ENCODE results near the gene GJD2.

Gene GJD2

DNA sequence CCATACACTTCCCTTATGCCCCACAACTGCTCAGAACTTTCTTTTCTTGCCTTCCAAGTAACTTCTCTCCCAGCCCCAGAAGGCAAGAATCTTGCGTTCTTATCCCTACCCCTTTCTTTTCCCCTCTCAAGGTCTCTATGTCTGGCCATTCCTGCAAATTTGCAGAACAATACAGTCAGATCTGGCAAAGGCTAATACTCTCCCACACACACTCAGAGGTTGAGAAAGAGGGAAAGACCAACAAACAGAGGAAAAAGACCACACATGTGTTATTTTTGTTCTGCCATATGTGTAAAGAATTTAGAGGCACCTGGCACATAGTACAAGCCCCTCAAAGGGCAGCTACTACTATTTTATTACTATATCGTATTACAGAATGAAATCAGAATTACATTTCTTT lies 25.7 kb downstream of the GJD2 start:
- no peak for DNase-seq (ENCODE audit: extremely low spot score, insufficient read length, low read depth)
- no peak for FAIRE-seq

DNA sequence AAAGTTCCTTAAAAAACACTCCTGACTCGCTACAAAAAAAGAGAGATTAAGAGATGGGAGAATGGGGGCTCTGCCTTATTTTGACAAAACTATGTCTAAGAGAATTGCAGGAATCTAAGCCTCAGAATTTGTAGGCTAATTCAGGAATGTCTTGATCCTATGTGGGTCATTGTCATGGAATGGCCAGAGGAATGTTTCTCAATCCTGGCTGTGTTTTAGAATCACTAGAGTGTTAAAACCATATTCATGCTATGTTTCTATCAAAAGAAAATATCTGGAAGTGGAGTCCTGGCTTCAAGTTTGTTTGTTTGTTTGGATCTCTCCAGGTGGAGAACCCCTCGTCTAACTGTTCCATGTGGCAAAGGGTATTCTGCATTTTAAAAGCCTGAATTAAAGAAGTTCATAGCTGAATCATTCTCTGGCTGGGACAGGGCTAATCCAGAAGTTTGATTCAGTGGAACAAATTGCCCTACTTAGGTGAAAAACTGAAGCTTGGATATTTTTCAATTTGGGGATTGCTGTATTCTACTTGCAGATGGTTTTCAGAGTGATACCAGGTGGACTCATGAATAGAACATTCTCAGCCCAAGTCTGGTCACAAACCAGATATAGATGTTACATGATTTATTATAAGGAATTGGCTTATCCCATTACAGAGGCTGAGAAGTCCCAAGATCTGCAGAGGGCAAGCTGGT lies 28.2 kb downstream of the GJD2 start:
- DNase-seq (ENCODE audit: extremely low spot score, insufficient read length, low read depth) (no peak), FAIRE-seq (no peak)

DNA sequence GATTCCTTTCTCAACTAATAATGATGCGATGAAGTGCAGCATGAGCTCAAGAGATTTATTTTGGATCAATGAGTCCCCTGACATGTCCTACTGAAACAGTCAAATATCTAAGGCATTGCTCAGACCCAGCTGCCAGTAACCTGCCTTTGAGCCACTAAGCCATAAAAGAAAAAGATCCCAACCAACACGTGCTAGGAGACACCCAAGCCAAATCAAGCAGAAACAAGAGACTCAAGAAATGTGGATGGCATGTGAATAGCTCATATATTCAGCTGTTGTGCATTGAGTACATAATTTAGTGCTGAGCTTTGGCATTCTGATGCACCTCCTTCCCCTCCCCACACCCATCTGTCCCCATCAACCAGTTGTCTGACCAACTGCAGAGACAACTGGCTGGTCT lies 29.2 kb downstream of the GJD2 start:
- DNase-seq (ENCODE audit: extremely low spot score, insufficient read length, low read depth) (no peak), FAIRE-seq (no peak)

DNA sequence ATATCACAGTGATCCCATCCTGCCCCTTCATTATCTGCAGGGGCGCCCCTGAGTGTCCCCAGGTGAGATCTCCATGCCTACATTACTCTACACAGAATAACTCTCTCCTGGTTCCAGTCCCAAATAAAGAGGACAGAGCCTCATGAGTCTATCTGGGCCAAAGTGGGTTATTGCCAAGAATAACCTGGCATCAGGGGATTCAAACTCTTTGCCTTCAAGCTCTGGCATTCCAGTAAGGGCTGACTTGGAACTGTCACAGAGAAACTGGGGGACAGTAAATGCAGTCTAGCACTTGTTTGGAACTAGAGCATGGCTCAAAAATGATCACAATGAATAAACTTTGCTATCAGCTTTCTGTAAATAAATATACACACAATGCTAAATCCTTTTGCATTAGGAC lies 30.3 kb downstream of the GJD2 start:
- no peak for DNase-seq (ENCODE audit: extremely low spot score, insufficient read length, low read depth)
- FAIRE-seq, result no peak

DNA sequence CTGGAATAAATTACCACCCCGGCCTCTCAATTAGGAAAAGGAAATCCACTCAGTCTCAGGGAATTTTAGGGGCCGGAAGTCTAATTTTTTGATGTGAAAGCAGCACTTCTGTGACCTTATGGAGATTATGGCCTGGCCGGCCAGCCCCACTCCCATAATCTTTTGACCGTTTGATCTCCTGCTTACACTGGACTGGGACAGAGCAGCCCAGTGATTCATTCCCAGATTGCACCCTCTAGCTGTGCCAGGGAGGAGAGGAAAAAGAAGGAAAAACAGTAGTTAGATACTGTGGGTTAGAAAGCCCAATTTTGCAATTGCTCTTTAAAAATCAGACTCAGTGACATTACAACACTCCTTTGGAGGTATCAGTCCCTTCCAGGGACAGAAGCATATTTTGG lies 32.4 kb downstream of the GJD2 start:
- DNase-seq (ENCODE audit: extremely low spot score, insufficient read length, low read depth) (no peak), FAIRE-seq (no peak)

DNA sequence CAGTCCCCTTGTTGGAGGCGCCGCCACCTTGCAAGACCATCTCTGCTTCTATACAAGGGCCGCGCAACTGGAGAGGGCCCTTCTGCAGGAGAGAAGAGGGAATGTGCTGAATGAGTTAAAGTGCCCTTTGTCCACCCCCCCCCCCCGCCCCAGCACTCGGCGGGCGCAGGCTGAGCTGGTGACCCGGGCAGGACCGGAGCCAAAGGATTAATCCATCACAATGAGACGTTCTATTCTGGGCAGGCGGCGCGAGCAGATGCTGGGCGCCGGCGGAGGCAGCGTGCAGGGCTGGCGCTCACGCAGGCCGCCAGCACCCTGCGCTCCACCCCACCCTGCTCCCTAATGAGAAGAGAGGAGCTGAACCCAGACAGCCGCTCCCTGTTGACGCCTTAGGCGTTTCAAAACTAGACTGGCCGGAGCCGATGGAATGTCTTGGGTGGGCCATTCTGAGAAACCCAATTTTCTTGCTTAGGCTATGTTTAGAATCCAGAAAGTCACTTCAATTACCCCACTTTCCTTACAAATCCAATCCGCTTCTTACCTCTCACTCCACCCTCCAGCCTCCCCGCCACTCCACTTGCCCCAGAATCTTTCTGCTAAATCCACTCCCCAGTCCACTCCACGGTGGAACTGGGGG lies 32.9 kb downstream of the GJD2 start:
- no peak for FAIRE-seq

DNA sequence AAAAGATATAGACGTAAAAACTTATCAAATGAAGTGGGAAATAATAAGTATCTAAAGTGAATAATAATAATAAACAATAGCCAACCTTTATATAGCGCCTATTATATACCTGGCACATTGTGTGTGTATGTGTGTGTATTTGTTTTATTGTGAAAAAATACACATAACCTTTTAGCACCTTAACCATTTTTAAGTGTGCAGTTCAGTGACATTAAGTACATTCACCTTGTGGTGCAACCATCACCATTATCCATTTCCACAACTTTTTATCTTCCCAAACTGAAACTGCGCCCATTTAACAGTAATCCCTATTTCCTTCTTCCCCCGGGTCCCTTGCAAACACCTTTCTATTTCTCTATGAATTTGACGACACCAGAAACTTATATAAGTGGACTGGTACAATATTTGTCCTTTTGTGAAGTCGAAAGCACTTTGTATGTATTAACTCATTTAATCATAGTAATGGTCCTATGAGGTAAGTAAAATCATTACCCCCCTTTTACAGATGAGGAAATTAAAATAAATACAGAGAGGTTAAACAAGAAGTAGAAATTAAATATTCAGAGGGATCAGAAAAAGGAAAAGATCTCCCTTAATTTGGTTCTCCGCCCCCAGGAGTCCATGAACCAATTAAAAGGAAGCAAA lies 33.5 kb downstream of the GJD2 start:
- no peak for DNase-seq (ENCODE audit: extremely low spot score, insufficient read length, low read depth)
- no peak for FAIRE-seq

More for the DNA sequence above, 32.9 kb downstream of the GJD2 start:
- no peak for DNase-seq (ENCODE audit: extremely low spot score, insufficient read length, low read depth)

DNA sequence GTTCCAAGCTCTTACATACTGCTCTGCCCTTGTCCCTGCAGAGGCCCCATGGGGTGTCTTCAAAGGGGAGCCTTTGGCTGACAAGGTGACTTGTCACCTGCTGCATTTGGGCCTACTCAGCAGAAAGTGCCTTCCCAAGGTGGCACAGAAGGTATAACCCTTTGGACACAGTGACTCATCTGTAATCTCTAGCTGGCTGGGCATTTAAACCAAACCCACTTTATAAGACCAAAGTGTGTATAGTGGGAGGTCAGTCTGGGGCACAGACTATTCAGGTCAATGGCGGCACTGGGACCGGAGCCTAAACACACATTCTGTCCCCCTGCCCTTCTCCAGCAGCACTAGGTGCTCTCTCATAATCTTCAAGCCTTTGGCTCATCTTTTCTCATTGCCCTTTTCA lies 35.1 kb downstream of the GJD2 start:
- DNase-seq (ENCODE audit: extremely low spot score, insufficient read length, low read depth) (no peak), FAIRE-seq (no peak)

DNA sequence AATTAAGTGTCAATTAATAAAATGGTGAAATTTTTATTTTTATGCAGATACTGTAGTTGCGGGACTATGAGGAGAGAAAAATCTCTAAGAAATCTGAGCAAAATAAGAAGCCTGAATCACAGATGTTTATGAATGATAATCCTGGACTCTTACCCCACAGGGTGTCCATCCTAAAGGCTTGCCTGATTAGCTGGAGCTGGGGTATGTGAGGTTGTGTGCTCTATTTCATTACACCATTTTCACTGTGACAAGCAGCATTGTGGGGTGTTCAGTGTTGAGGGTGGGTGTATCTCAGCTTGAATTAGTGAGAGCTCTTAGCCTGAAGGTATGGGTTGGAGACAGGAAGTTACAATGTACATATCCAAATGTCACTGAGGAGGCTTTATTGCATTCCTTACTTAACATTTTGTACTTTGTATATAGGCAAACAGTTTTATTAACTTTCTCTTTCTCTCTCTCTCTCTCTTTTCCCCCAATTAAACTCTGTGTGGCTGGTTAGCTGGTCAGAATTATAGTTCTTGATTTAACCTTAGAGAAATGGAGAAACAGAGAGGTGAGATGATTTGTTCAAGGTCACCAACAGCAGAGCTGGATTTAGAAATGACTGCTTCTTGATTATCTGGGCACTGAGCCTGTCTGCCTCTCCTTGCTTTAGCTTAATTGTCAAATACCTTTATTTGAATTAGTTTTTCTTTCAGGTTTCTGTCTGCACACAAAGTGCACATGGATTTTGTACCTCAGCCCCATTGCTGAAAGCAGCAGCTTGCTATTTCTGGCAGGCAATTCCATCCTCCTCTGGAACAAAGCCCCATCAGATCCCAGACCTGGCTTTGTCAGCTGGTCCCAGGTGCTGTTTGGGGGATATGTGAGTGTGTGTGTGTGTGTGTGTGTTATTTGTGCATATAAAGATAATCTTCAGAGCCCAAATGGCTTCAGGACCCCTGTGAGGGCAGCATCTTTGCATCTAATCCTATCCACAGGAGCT lies 35.8 kb downstream of the GJD2 start:
- DNase-seq (ENCODE audit: extremely low spot score, insufficient read length, low read depth) (no peak), FAIRE-seq (no peak)

DNA sequence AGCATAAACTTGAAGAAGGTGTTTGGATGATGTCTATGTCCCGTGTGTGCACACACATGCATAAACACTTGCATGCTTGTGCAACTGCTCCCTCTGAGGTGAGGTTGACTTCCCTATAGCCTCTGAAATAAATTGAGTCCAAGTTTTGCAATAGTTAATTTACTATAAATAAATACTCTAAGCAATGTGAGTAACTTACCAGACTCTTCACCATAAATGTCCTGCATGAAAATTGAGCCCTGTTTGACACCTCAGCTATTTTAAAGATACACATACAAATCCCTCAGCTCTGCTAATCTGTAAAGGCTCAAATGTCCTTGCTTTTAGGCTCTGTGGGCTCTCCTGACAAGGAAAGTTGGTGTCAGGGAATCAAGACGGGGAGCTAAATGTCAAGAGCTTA lies 37.1 kb downstream of the GJD2 start:
- FAIRE-seq (no peak), DNase-seq (ENCODE audit: extremely low spot score, insufficient read length, low read depth) (no peak)

DNA sequence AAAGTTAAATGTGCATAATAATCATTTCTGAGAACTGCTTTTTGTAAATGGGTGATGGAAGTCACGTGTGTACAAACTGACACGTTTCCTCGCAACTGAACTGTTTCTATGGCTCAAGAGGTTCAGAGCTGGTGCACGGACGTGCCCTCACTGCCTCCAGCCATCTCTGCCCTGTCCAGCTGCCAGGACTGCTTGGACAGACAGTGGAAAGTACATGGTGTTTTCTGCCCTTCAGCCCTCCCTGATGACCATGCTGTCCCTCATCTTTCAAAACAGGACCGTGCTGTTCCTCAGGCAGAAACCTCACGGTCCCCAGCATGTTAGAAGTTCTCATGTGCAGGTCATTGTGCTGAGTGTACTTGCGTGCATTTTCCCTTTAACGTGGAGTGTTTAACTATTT lies 38.7 kb downstream of the GJD2 start:
- no peak for FAIRE-seq
- DNase-seq (ENCODE audit: extremely low spot score, insufficient read length, low read depth), result no peak

DNA sequence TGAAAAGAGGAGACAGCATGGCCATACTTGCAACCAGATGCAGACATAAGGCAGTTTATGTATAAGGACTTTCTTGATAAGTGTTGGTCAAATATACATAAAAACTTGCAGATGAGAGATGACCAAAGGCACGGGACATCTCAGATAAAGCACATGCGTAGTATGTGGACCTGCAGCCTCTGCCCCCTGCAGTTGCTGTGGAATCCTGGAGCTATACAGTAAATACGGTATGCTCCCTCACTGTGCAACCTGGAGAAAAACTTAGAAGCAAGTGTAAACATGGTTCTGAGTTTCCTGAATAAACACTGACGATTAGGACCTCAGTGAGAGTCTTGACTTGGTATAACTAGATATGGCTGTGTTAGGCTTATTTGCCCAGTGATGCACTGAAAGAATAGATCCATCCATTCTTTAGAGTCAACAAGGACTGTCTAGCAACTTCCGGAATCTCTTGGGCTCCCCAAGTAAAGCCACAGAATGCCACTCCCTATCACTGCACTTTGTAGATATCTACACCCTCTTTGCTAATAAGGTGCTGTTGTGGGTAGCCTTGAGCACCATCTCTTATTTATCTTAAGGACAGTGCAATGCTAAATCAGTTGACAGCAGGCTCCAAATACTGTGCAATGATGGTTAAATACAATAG lies 40.2 kb downstream of the GJD2 start:
- no peak for DNase-seq (ENCODE audit: extremely low spot score, insufficient read length, low read depth)
- no peak for FAIRE-seq

DNA sequence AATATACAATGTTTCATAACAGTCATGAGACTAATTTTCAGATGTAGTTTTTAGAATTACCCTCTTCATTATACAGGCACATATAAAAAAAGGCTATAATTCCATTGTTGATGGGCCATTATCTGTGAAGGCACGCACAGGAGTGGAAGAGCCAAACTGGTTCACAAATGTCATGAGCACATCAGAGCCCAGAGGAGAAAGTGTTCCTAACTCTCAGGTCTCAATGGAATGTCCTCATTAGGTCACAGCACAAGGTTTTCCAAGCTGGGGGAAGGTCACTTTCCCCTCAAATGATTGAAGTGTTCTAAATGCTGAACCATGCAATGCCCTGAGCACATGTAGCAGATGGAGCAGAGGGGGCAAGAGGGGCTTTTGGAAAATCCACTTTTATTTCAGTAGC lies 41.2 kb downstream of the GJD2 start:
- no peak for FAIRE-seq
- no peak for DNase-seq (ENCODE audit: extremely low spot score, insufficient read length, low read depth)

DNA sequence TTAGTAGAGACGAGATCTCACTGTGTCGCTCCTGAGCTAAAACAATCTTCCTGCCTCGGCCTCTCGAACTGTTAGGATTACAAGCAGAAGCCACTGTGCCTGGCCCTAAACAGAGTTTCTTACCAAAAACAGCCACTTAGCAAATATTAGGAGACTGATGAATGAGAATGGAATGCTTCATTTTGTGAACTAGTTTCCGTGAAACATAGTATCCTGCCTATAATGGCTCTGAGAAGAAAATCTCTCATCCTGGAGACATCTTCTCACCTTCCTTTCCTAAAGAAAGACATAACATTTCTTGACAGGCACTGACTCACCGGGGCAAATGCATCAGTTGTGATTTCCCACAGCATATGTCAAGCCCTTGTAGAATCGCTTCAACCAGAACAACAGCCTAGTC lies 44.9 kb downstream of the GJD2 start:
- DNase-seq (ENCODE audit: extremely low spot score, insufficient read length, low read depth), result no peak
- FAIRE-seq, result no peak

DNA sequence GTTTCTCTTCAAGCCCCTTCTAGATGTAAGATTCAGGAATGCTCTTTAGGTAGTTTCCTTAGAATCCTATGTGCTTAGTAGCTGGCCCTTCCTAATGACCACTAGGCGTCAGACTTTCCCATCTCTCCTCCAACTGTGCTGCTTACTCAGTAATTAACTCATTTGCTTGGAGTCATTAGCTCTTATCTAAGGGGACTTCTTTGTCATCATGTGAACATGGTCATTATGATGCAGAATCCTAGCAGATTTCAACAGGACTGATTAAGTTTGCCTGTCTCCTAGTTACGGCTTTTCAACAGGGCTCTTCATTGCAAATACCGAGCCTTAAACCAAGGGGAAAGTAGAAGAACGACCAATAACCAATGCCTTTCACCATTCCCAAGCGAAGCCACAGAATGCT lies 46.4 kb downstream of the GJD2 start:
- DNase-seq (ENCODE audit: extremely low spot score, insufficient read length, low read depth) (no peak), FAIRE-seq (no peak)

DNA sequence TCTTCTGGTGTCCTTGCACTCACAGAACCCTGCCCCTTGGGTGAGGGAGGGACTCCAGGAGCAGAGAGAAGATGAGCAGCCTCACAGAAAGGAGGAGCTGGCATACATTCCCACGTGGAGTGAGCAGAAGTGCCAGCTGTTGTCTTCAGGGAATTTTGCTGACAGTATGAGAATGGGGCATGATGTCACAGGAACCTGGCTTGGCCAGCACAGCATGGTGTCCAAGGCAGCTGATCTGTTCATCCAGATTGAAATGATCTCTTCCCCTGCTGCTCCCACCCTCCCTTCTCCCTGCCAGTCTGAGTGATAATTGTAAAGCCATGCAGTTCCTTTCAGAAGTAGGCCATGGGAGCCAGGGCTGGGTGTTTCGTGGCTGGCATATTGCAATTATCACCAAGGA lies 53.3 kb downstream of the GJD2 start:
- DNase-seq (ENCODE audit: extremely low spot score, insufficient read length, low read depth), result no peak
- no peak for FAIRE-seq
